GM19193 (cell line): Measurements from ENCODE around the gene HMMR.

Experiments
- POLR2A ChIP-seq: IDR thresholded peaks from 4 replicates; pipeline ENCODE4 v1.6.1; 2011; ENCODE audit not compliant: insufficient read depth, insufficient read length; ENCODE audit errors: extremely low read depth

Gene HMMR

GRCh38 chr5:163532171-163533084 is 72.0 kb downstream of the HMMR start:
- TF ChIP-seq POLR2A, result no peak

- TF ChIP-seq POLR2A, result no peak
These were observed 72.8 kb downstream of the HMMR start for GRCh38 chr5:163533223-163533622.

- TF ChIP-seq POLR2A, result no peak
These were observed 74.2 kb downstream of the HMMR start for GRCh38 chr5:163534492-163535094.

GRCh38 chr5:163535290-163535689 is 74.9 kb downstream of the HMMR start:
- no peak for TF ChIP-seq POLR2A

- TF ChIP-seq POLR2A, result no peak
These were observed 80.3 kb downstream of the HMMR start for GRCh38 chr5:163540696-163541095.
